Kidney tubule cell (primary cell): ENCODE data around the gene SPATA16.
"Not testable (repeated sequence)": the region's sequence is repeated elsewhere in the genome, so short reads cannot be mapped to it uniquely, and the experiment has no call there.

Experiments
- DNase-seq: peaks from one replicate; pipeline ENCODE4 v3.0.0-alpha.2; 2018; ENCODE audit warnings: low spot score

Gene SPATA16

DNA sequence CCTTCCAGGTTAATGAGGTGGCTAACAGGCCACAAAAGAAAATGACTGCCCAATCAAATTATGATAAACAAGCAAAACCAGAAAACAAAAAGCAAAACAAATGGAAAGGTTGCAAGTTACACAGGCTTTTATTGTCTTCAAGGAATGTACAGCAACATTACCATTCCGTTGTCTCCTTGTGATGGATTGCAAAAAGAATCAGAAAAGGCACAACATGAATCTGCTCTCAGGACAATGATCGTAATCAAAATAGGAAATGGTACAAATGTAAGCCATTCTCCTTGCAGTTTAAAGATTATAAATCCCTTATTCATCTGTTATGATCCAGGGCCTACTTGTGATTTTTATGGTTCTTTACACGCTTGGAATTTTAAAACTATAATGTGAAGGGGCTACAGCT is 264.7 kb downstream of the SPATA16 start:
- DNase-seq: no peak

DNA sequence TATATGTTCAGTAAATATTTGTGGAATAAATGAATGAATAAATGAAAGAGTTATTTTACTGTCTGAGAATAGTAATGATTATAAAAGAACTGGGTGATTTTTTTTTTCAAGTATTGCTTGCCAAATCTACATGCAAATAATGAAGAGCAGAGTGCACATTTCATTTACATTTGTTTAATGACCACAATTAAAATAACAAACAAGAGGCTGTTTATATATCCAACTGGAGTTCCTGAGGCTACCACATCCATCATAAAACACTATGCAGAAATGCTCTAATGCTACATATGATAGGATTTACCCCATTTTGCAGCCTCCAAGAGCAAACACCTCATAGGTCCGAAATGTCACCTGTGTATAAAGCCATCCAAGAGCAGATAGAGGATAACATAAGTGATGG is 266.0 kb downstream of the SPATA16 start:
- DNase-seq: no peak

DNA sequence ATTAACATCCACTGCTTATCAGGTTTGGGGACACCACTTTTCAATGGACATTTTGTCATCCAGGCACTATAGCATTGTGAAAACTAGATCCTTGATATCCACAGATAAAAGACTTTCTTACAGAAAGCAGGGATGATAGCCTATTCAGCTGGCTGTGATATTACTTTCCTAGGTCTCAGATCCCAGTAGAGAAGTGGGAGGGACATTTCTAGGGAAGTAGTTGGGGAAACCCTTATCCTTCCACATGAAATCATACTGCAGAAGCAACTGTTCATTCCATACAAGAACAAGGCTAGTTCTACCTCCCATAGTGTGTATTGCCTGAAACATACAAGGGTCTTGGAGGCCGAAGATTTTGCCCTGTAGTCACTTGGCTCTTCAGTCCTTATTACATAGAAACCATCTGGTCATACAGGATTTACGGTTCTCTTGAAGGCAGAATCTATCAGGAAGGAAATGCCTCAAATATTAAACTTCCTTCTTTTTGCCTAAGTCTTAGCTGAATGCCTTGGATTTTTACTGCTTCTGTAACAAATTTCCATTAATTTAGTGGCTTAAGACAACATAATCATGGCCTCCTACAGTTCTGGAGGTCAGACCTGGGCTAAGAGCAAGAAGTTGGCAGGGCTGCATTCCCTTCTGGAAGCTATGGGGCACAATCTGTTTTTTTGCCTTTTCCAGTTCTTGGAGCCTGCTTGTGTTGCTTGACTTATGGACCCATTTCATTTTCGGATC is 271.1 kb downstream of the SPATA16 start:
- DNase-seq: no peak

DNA sequence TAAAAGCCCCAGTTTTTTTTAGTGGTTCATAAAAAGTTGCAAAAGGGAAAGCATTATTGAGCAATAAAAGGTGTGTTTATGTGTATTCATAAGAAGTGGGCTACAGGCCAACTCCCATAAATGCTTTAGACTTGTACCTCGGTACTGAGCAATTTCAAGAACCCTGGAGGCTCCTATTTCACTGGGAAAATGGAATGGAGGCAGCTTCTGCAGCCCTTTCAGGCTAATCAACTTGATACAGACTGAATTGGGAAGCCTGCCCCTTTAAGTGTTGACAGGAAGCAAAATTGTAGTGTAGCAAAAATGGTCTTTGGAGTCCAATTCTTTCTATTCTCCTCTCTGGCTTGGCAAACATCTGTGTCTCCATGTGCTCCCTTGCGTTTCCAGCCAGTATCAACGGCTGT is 271.7 kb downstream of the SPATA16 start:
- DNase-seq: no peak

DNA sequence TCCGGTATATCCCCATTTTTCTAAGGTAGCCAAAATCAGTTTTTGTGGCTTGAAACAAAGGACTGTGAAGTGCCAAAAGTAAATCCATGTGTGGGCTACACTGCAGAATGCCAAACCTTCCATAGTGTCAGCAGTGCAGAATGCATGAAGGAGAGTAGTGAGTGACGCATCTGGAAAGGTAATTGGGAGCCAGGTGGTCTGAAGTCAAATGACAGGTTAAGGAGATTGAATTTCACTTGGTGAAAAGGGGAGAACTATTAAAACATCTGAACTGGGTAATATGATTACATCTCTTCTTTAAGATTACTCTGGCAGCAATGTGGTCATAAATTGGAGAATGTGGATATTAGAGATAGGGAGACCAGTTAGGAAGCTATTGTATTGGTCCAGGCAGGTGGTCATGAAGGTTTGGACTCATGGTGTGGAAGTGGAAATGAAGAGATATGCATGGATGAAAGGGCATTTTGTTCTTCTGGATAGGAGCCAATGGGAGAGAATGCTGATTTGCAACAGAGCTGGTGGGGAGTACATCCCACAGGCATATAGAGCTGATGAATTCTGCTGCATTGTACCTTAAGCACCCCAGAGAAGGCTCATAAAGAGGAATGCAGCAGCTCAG is 272.3 kb downstream of the SPATA16 start:
- DNase-seq: no peak

DNA sequence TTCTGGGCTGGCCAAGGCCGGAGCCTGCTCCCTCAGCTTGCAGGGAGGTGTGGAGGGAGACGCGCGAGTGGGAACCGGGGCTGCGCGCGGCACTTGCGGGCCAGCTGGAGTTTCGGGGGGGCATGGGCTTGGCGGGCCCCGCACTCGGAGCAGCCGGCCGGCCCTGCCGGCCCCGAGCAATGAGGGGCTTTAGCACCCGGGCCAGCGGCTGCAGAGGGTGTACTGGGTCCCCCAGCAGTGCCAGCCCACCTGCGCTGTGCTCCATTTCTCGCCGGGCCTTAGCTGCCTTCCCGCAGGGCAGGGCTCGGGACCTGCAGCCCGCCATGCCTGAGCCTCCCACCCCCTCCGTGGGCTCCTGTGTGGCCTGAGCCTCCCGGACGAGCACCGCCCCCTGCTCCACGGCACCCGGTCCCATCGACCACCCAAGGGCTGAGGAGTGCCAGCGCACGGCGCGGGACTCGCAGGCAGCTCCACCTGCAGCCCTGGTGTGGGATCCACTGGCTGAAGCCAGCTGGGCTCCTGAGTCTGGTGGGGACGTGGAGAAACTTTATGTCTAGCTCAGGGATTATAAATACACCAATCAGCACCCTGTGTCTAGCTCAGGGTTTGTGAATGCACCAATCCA is 274.2 kb downstream of the SPATA16 start:
- DNase-seq: not testable (repeated sequence)

DNA sequence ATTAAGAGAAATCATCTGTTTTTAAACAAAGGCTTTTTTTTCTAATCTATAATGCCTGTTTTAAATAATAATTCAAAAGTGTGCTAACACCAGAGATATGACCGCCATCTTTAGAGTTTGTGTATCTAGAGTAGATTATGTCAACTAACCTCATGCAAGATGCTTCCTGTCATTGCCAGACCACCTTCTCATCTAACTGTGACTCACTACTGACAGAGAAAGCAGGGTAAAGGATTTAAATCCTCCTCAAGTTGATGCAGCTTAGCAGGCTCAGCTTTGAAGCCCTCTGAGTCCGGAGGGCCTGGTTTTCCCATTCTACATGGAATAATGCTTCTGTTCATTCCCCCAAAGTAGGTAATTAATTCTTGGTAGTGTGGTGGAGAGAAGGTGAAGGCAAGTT is 282.0 kb downstream of the SPATA16 start:
- peak; percentile 52 for DNase-seq

DNA sequence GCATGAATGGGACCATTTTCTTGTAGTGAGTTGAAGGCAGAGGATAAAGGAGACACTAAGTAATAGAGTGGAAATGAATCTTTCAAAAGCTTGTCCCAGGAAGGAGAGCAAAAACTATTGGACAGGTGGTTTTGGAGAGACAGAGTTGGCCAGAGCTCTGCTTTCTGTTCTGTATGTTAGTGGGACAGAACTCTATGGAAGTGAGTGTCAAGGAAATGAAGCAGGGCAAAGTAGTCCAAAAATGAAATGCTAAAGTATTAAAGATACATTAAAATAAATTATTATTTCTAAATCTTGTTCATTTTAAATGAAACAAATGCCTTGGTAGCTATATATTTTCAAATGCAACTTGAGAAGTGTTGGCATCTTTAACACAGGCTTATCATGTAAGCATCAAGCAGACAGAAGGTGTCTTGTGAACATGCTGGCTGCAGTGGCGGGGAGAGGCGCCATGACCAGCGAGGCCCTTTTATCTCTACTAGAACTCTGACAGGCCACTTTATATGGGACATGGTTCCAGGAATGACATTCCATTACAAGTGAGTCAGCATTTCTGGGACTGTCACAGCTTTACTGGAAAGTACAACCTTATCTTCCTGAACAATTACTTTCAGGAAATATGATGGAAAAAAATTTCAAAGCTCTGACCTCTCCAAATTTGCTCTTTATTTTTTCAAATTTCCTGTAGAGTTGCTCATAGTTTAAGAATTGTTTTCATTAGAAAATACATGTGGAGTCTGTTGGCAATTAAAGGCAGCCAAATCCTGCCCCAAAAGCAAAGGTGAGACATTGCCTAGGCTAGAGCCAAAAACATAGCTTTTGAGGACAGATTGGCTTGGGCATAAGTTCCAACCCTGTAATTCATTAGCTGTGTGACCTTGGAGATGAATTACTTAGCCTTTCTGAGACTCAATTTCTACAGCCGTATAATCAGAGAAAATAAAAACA is 284.0 kb downstream of the SPATA16 start:
- peak; percentile 80 for DNase-seq

DNA sequence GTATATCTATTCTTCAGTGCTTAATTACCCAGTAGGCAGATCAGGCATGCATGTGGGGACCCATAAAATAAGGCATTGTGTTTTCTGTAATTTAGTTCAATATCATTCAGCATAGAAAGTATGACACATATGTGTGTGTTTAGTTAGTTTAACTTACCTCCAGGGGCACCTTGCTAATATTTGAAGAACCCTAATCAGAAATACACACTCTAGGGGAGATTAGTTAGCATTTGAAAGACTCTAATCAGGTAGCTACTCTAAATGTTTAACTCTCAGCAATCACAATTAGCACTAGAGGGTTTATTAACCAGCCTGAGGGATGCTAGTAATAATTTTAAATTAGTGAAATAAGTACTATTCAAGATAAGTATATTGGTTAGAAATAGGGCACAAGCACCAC is 286.0 kb downstream of the SPATA16 start:
- no peak for DNase-seq

DNA sequence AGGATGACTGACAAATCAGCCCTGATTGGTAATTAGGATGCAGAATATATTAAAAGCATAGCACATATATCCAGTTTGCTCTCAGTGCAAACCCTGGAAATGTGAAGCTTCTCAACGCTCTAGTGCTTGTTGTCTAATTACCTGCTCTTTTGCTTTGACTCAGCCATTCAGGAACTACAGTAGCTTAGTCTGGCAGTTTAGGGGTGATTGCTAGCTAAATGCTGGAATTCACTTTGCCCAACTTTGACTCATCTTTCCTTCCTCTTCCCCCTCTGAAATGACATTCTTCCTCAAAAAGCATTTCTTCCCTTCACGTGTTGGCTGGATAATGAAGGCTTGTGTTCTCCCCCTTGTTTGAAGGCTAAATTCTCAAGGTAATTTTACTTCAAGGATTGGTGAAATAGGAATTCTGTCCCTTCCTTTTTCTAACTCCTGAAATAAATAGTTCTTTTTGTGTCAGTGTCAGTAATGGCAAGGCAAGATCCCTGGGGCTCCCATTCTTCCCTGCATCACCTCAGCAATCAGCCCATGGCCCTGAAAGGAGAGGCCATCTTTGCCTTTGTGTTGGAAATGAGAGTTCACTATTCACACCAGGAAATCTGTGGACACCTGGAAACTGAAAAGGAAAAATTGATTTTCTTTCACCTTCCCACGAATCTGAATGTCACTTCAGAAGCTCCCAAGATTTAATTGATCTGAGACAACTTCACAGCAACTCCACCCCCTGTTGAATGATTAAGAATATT is 286.9 kb downstream of the SPATA16 start:
- DNase-seq: peak; percentile 76

DNA sequence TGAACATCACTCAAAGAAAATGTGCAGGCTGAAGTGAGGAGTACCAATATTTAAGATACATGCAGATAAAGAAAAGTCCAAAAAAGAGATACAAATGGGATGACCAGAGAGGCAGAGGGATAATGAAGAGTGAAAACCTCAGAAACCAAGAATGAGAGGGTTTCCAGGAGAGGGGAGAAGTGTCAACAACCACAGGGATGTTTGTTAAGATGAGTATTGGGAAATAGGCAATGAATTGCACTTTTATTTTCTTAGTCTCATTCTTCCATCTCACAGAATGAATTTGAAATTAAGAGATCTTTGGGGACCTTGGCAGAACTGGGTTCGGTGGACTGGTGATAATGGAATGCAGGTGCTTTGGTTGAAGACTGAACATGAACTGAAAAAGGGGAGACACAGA is 288.0 kb downstream of the SPATA16 start:
- no peak for DNase-seq

DNA sequence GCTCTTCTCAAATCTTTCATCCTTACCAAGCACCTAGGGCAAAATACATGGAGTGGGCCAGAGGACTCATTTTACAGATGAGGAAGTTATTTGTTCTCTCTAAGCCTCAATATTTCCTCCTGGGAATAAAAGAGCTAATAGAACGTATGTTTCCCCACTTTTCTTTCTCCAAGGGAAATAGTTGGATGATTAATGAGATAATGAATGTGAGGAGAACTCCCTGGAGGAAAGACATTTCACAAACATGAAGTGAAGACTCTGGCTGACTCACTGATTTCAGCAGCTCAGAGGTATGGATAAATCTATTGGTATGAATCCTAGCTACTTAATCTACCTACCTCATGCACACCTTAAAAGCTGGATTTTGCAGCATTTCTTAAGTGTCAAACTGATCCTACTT is 292.1 kb downstream of the SPATA16 start:
- DNase-seq: peak; percentile 85

DNA sequence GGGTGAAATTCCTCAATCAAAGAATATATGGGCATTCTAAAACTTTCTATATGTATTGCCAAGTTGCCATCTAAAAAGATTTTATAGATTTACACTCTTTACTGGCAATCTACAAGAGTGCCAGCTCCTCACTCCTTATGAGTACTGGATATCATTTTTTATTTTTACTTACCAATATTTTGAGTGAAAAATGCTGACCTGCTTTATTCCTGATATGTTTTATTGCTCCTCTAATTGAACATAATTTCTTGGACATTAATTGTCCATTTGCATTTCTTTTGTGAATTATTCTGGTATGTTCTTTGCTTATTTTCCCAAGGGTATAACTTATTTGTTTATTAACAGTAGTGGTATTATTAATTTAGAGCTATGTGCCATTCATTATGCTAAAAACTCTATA is 293.7 kb downstream of the SPATA16 start:
- no peak for DNase-seq

DNA sequence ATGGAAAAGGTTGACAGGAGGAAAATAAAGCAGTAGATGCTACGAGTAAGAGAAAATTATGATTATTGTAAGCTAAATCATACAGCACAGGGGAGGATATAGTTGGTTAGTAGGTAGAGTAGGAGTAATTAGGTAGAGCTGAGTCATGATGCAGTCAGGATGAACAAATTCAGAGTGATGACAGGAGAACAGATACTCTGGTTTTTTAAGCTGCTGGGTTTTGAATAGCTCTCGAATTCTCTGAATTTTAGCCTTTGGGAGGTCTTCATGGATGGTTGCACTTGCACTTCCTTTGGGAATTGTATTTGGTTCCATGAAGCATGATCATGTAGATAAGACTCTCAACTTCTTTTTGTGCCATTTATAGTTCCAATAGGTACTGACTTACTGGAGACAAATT is 294.3 kb downstream of the SPATA16 start:
- DNase-seq: peak; percentile 93

DNA sequence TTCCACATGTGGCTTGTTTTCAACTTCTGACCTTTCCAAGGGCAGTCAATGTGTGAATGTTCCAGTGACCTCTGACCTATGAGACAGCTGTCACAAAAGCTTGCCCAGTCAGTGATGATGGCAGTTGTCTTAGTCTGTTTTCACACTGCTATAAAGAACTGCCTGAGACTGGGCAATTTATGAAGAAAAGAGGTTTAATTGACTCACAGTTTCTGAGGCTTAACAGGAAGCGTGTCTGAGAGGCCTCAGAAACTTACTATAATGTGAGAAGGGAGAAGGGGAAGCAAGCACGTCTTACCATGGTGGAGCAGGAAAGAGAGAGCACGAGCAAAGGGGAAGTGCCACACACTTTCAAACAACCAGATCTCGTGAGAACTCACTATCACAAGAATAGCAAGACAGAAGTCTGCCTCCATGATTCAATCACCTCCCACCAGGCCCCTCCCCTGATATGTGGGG is 294.9 kb downstream of the SPATA16 start:
- DNase-seq: peak; percentile 49

DNA sequence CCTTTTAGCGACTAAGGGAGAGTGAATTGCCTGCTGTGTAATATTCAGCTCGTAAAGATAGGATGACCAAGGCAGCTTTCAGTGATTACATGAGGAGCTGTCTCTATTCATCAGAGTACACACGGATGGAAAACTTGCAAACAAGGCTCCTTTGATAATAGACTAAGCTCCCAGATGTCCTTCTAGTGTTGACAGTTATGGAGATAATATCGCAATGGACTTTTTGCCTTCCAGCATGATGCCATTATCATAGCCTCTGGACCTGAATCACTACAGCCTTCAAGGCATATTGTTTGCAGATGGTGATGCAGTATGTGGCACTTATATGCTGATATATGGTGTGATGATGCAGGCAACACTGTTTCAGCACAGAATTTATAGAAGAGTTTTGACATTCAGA is 296.6 kb downstream of the SPATA16 start:
- DNase-seq: no peak

DNA sequence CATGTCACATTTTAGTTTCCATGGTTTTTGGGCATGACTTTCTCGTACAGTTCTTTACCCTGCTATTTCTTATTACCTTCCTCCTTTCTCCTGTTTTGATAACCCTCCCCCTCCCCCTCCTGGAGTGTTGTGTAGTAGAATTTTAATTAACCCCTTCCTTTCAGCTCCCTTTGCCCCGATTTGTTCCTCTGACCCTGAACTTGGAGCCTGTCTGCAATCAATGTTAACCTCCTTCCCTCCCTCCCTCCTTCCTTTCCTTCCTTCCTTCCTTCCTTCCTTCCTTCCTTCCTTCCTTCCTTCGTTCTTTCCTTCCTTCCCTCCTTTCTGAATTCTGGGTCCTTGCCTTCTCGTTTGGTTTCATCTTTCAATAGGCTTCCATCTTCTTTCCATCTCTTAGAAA is 300.1 kb downstream of the SPATA16 start:
- DNase-seq: no peak

DNA sequence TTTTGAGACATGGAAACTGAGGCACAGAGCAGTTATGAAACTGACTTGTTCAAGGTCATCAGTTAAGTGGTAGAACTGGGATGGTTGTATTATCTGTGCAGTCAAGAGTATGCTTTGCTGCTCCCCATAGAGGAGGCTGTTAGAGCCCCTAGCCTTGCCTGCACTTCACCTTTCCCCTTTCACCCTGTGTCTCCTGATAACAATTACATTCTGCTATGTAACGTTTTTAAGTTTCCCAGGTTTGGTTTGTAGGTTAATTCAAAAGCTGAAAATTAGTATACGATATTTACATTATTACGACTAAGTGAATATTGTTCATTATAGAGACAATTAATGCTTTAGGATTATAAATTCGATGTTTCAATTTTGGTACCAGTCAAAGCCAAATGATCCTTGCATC is 300.6 kb downstream of the SPATA16 start:
- no peak for DNase-seq

DNA sequence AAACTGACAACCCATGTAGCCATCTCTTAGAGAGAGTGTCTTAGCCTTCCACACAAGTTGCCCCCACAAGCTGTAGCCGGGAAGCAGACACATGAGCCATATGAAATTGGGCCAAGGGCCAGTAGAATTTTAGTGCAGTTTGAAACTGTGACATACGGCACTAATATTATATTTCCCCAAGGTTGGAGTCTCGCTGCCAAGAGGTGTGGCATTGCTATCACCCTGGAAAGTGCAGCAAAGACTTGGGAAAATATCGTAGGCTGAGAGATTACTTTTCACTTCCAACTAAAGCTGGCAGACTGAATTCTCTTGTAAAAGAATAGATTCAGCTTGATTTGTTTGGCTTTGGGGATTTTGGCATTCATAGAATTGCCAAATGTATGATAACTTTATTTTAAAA is 301.4 kb downstream of the SPATA16 start:
- no peak for DNase-seq
